GM21390 (cell line): ENCODE measurements around the gene CD81.

ENCODE experiments used
- ATAC-seq: cut with Tn5 transposase; IDR thresholded peaks from one replicate; pipeline ENCODE4 v1.9.1; 2021; ENCODE audit not compliant: unreplicated experiment

Gene CD81

DNA sequence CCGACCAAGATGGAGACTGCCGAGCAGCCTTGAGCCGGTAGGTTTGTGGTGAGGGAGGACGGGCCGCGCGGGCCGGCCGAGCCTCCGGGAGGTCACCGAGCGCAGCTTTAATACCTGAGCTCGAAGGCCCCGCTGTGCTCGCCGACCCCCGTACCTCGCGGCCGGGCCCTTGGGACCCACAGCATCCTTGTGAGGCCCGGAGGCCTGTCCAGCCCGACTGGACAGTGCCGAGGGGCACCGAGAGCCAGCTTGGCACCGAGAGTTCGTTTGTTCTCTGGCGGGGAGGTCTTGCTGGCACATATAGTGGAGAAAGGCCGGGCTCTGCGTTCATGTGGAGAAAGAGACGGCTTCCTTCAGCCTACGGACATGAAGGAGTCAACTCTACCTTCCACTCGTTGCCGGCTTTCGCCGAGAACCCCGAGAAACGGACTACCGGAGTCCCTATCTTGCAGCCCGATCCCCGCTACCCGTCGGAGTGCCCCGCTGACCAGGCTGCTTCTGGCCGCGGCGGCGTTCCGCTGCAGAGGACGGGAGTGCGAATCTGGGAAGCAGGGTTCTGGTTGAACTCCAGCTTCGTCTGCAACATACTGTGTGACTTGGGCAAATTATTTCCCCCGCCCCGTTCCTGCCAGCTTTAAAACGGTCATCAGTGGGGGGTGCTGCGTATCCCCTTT lies 23.8 kb downstream of the CD81 start:
- no peak for ATAC-seq

DNA sequence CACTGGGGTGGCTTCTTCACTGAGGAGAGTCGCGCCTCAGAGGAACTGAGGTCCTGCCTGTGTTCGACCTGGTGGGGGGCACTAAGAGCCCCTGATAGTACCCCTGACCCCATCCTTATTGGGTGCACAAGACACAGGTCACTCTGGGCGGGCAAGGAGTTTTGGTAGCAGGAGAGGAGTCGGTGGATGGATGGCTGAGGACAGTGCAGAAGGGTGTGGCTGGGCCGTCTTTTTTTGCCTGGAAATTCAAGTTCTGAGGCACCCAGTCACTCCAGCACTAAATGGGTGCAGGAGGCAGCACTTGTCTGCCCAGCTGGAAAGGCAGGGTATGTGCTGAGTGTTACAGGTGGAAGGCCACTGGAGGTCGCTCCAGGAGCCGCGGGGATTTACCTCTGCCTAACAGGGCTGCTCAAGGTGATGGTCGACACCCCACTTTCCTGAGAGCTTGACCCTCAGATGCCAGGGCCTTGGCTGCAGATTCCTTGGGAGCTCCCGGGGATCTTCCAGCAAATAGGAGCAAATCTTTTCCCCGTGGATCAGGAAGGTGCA lies 24.4 kb downstream of the CD81 start:
- ATAC-seq: no peak

DNA sequence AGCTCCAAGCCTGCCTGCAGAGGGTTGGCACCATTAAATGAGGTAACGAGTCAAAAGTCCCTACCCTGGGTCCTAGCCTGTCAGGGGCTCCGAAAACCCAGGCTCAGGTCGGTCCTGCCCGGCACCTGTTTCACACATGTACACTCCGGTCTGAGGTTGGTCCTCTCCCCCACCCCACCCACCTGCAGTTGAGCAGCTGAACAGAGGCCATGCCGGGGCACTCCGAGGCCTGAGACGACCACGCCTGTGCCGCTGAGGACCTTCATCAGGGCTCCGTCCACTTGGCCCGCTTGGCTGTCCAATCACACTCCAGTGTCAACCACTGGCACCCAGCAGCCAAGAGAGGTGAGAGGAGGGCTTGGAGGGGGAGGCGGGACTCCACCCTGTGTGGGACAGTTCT lies 25.0 kb downstream of the CD81 start:
- ATAC-seq: no peak

DNA sequence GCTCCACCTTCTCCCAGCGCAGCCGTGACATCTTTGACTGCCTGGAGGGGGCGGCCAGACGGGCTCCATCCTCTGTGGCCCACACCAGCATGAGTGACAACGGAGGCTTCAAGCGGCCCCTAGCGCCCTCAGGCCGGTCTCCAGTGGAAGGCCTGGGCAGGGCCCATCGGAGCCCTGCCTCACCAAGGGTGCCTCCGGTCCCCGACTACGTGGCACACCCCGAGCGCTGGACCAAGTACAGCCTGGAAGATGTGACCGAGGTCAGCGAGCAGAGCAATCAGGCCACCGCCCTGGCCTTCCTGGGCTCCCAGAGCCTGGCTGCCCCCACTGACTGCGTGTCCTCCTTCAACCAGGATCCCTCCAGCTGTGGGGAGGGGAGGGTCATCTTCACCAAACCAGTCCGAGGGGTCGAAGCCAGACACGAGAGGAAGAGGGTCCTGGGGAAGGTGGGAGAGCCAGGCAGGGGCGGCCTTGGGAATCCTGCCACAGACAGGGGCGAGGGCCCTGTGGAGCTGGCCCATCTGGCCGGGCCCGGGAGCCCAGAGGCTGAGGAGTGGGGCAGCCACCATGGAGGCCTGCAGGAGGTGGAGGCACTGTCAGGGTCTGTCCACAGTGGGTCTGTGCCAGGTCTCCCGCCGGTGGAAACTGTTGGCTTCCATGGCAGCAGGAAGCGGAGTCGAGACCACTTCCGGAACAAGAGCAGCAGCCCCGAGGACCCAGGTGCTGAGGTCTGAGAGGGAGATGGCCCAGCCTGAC lies 26.0 kb downstream of the CD81 start:
- ATAC-seq: no peak

DNA sequence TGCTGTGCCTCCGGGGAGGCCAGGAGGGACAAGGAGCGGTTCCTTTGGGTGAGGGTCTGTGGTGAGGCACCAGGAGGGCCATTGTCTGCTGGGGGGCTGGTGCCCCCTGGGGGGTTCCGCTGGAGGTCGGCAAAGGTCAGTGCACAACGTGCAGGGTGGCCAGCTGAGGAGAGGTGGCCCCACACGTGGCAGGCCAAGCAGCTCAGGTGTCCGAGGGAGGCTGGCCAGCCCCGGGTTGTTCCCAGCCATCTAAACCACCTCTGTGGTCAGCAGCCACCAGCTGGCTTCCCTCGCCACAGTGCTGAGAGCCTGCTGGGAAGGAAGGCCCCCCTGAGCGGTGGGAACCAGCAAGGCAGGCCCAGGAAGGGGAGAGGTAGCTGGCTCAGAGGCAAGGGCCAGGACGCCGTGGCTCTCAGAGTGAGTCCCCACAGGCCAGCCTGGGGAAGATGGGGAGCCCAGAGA lies 27.7 kb downstream of the CD81 start:
- ATAC-seq: no peak

DNA sequence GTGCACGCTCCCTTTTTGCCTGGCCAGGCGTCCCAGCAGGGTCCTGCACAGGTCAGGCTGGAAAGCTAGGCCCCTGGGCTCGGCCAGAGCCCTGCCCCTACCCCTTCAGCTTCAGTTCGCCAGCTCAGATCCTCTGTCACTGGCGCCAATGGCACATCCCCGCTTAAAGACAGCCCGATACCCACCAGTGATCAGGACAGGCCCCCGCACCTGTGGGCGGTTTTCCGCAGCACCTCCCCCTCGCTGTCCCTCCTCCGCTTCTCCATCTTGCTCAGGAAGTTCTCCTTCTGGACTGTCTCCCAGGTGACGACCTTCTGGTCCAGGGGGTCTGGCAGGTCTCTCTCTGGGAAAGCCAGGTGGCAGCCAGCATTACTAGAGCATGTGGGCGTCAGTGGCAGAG lies 29.3 kb downstream of the CD81 start:
- ATAC-seq: no peak

DNA sequence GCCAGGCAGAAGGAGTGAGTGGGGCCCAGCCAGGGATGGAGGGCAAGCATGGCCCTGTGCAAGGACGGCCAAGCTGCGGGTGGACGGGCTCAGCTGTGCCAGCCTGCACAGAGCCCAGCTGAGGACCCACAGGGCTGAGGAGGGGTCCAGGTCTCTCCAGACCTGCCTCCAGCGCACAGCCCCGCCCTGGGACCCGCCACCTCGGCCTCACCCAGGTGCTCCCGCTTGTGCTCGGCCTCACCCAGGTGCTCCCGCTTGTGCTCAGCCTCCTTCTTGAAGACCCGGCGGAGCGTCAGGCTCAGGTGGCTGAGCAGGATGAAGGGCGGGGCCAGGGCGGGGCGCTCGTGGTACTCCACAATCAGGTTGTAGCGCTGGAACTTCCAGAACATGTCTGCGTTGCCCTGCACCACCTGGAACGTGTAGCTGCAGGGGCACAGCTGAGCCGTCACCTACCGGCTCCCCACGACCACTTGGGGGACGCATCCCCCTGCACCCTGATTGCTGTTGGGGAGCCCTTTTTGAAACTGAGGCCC lies 29.8 kb downstream of the CD81 start:
- no peak for ATAC-seq

DNA sequence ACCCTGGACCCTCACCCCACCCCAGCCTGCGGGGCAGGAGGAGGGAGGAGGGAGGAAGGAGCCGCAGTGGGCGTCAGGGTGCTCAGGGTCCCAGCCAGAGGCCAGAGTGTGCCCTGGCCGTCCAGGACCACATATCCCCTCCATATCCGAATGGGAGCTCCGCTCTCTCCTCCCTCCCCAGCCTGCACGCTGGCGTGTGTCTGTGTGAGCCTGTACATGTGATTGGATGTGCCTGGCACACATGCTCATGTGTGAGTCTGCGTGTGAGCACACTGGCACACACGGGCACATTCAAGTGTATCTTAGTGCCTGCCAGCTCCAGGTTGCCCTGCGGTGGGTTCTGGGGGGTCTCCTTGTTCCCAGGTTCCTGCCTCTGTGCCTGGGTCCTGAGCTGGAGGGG lies 31.6 kb downstream of the CD81 start:
- ATAC-seq: no peak

DNA sequence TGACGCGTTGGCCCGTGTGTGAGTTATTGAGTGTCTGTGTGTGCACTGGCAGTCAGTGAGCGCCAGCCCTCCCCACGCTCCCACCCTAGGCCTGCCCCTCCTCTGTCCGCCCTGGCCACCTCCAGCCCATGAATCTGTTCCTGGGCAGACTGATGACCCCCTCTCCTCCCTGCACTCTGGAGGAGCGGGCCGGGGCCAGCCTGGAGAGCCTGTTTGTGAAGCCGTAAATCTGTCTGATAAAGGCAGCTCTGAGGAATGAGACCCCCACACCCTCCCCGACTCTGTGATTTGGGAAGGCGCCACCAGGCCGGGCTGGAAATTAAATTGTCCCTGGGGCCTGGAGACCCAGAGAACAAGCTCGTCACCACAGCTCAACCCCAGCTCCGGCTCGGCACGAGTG lies 32.0 kb downstream of the CD81 start:
- ATAC-seq: no peak

DNA sequence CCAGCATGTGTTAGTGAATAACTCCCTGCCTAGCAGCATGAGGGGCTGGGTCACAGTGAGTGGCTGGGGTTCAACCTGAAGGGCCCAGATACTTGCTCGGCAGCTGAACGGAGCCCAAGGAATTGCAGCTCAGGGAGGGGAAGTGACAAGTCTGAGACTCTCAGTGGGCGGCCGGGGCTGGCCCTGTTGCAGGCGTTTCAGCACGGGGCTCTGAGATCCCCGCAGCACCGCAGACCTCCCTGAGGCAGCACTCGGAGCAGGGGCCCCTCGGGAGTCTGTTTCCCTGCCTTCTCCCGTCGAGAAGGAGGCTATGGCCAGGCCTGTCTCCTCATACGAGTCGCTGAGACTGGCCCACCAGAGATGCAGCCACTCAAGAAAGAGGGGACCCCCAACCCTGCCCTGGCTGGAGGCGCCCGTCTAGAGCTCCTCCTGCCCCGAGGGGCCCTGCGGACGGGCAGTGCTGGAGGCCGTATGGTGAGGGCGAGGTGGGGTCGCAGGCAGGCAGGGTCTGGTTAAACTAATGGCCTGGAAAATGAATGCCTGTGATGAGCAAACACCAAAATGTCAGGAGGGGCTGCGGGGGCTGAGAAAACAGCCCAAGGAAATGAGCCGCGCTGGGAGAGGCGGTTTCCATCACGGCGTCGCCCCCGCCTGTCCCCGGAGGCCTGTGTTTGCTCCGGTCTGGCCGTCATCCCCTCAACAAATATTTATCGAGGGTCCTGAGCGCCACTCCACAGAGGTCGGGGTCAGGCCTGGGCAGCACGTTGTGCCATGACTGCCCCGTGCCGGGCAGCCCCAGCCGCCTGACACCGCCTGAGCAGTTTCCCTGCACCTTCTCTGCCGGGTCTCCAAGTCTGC lies 32.7 kb downstream of the CD81 start:
- ATAC-seq: no peak

DNA sequence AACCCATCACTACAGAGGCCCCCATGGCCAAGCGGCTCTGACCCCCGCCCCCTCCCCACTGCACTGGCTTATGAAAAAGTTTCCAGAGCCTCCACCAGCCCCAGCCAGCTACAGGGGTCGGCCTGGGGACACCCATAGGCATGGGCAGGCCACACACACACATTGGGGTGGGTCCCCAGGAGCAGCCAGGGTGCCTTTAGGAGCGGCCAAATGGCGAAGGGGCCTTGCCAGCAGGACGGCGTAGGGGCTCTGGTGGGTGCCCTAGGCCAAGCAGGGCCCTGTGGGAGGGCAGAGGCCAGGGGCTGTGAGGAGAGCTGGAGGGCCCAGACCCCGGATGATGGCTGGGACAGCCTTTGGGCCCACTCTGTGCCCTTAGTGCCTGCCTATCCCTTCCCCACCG lies 33.5 kb downstream of the CD81 start:
- ATAC-seq: no peak

DNA sequence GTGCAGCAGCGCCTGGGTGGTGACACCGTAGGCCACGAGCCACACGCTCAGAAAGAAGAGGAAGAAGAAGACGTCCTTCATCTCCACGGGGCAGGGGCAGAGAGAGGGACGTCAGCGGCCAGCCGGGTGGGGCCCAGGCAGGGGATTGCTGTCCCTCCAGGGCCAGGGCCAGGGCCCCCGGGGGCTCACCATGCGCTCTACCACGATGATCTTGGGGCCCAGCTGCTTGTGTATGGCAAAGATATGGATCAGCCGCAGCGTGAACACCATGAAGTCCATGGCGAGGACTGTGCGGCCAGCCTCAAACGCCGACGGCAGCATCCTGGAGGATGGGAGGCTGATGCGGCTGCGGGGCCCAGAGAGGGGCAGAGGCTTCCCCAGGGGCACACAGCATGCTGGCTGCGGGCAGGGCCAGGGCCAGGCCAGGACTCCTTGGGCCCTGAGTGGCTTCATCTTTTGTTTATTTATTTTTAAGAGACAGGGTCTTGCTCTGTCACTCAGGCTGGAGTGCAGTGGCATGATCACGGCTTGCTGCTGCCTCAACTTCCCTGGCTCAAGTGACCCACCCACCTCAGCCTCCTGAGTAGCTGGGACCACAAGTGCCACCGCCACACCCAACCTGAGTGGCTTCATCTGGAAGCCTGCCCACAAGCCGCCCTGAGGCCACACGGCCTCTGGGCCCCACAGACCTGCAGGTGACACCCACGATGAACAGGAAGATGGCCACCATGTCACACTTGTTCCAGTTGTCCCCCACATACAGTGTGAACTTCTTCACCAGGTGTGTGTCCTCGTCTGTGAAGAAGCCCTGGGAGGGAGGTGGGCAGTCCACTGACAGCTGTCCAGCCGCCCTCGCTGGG lies 34.6 kb downstream of the CD81 start:
- ATAC-seq: no peak

DNA sequence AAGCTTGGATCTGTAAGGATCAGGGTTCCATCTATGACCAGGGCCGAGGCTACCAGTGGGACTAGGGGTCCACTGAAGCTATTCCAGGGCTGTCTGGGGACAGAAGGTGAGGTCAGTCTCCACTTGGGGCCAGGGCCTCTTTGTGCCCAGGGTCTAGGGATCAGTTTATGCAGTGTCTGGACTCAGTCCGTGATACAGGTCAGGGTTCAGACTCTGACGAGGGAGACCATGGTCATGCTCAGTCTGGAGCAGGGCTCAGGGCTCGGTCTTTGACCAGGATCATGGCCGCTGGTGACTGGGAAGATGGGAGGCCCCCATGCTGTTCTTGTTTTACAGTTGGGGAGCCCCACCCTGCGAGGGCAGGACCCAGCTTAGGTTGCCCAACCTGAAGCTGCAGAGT lies 35.2 kb downstream of the CD81 start:
- no peak for ATAC-seq

DNA sequence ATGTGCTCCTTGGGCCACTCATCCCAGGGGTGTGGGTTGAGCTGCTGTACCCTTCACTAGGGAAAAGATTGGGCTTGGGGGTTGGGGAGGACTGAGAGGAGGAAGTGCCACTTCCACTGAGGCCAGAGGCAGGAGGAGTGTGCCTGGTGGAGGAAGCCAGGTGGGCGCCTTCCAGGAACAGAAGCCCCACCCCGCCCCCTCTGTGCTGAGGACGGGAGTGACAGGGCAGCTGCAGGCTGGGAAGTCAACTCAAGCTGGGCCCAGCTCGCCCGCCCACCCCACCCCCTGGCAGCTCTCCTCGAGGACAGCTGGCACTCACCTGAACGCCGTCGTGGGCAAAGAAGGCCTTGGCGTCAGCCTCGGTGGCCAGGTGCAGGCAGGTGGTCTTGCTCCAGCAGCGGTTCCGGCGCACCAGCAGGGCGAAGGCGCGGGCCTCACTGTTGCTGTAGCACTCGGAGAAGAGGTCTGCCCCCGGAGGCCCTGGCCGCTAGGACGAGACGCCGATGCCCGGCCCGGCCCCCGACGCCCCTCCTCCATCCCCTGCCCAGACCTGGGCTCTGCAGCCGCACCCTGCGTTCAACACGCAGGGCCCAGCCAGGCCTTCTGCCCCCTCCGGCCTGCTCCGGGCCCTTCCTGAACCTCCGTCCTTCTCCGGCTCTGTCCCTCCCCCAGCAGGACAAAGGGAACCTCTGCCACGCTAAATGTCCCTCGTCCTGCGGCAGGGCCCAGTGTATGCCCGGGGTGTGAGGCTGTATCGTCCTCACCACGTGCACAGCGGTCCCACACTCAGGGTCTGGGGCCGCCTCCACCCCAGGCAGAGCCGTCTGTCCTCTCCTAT lies 36.9 kb downstream of the CD81 start:
- no peak for ATAC-seq

DNA sequence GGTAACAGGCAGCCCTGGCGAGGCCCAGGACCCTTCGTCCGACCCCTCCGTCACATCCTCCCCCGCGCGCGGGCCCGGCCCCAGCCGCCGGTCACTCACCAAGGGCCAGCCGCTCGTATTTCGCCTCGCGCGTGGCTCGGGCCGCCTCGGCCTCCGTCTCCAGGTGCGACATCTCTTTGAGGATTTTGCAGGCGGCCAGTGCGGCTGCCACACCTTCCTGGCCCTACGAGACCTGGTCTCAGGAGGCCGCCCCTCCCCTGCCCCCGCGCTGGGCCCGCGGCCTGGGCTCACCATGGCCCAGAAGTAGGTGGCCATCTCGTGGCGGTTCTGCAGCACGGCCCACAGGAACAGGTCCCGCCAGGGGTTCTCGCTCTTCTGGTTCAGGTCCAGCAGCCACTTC lies 37.5 kb downstream of the CD81 start:
- ATAC-seq: no peak

DNA sequence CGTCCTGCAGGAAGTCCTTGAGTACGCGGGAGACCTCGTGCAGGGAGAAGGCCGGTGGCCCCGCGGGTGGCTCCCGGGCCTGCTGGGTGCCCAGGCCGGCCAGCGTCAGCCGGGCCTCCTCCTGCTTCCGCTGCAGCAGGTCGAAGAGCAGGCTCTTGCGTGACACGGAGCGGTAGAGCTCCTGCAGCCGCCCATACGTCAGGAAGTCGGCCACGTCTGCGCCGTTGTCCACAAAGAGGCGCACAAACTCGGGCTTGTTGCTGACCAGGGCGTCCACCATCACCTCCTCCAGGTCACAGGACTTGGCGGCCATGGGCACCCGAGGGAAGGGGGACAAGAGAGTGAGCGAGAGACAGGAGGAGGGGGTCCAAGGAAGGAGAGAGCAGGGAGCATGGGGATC lies 38.1 kb downstream of the CD81 start:
- no peak for ATAC-seq

DNA sequence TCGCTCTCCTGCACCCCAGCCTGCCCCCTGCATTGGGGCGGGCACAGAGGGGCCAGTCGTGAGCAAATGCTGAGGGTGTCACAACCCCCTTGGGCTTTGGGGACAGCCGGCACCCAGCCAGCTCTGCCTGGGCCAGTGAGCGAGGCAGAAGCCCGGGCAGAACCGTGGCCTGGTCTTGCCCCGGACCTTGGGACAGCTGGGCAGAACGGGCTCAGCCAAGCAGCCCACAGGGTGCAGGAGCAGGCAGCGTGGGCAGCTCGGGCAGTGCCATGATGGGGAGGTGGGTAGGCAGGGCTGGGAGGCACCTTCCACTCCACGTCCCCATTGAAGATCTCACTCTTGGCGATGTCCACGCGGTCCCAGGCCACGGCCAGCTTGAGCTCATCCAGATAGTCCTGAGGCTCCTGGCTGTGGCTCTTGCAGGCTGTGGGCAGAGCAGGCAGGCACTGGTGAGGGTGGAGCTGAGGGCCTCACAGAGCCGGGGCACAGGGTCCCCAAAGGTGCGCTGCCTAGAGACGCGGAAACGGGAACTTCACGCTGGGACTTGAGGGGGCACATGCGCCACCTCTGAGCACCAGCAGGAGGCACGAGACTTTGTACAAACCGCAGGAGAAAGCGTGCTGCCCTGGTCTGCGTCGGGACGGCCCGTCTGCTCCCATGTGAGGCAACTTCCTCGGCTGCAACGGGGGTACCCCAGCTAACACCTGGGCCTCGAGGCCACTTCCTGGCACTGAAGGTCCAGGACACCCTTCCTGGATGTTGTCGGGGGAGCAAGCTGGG lies 38.7 kb downstream of the CD81 start:
- ATAC-seq: no peak

DNA sequence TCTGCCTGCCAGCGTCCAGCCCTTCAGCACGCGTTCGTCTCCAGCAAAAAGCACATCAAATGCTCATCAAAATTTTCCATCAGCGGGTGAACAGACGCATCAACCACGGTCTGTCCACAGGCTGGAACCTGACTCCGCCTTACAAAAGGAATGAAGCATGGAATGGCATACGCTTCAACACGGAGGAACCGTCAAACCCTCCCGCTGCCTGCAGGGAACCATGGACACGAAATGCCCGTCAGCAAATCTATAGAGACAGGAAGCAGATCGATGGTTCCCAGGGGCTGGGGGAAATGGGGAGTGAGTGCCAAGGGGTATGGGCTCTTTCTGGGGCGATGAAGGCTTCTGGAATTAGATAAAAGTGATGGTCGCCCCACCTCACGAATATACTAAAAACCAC lies 39.7 kb downstream of the CD81 start:
- no peak for ATAC-seq
